ENCODE data around the gene ZBTB18. TPM values are rescaled to one million over a fixed set of nuclear protein-coding genes. Genes with fewer than 3 reads are reported as not detected.
"Not testable (repeated sequence)": the region's sequence is repeated elsewhere in the genome, so short reads cannot be mapped to it uniquely, and the experiment has no call there.

Gene ZBTB18
- total and polyA plus RNA-seq, 2 experiments from 2014 or later, result 1.5 to 16.0 TPM

GRCh38 chr1:244010191-244010590, 40.9 kb upstream of the ZBTB18 start:
- Histone ChIP-seq H3K27ac (no peak overlapping the region), H3K27me3 (no peaks in the 10 kb centered on the region), H3K9me3 (ENCODE audit: low read depth) (no peaks in the 10 kb centered on the region), H3K36me3 (no peaks in the 10 kb centered on the region), H3K4me1 (ENCODE audit: low read depth) (no peaks in the 10 kb centered on the region), H3K4me3 (no peak overlapping the region)
- TF ChIP-seq CTCF (IDR thresholded peaks at IDR 0.05; ENCODE audit: low read depth, low read length), result no peak
- no peak for DNase-seq (ENCODE audit: low read depth in 1 of 2, low spot score in 1 of 2)

- no peaks in the 10 kb centered on the region for H3K9me3 ChIP-seq (ENCODE audit: low read depth)
- no peak overlapping the region for H3K27ac ChIP-seq
- H3K36me3 ChIP-seq, result no peaks in the 10 kb centered on the region
- H3K27me3 ChIP-seq, result no peaks in the 10 kb centered on the region
- DNase-seq (ENCODE audit: low read depth in 1 of 2, low spot score in 1 of 2), result no peak
- no peaks in the 10 kb centered on the region for H3K4me1 ChIP-seq (ENCODE audit: low read depth)
- no peak for TF ChIP-seq CTCF (IDR thresholded peaks at IDR 0.05; ENCODE audit: low read depth, low read length)
- no peak overlapping the region for H3K4me3 ChIP-seq
These were observed 40.4 kb upstream of the ZBTB18 start for GRCh38 chr1:244010703-244011123.

GRCh38 chr1:244011271-244011670, 39.8 kb upstream of the ZBTB18 start:
- peak in 1 of 2 donors; percentile 12 for DNase-seq (ENCODE audit: low read depth in 1 of 2, low spot score in 1 of 2)
- Histone ChIP-seq H3K36me3 (no peaks in the 10 kb centered on the region), H3K9me3 (ENCODE audit: low read depth) (no peaks in the 10 kb centered on the region), H3K27ac (no peak overlapping the region), H3K4me1 (ENCODE audit: low read depth) (no peaks in the 10 kb centered on the region), H3K27me3 (no peaks in the 10 kb centered on the region), H3K4me3 (no peak overlapping the region)
- TF ChIP-seq CTCF (IDR thresholded peaks at IDR 0.05; ENCODE audit: low read depth, low read length), result no peak

- H3K27ac ChIP-seq, result no peak overlapping the region
These were observed 39.3 kb upstream of the ZBTB18 start for GRCh38 chr1:244011786-244012185.

GRCh38 chr1:244012202-244012601, 38.9 kb upstream of the ZBTB18 start:
- H3K36me3 ChIP-seq, result no peaks in the 10 kb centered on the region
- no peak overlapping the region for H3K4me3 ChIP-seq
- no peaks in the 10 kb centered on the region for H3K9me3 ChIP-seq (ENCODE audit: low read depth)
- H3K27ac ChIP-seq, result no peak overlapping the region
- H3K27me3 ChIP-seq, result no peaks in the 10 kb centered on the region
- DNase-seq (ENCODE audit: low read depth in 1 of 2, low spot score in 1 of 2), result peak in 1 of 2 donors; percentile 81
- no peaks in the 10 kb centered on the region for H3K4me1 ChIP-seq (ENCODE audit: low read depth)
- no peak for TF ChIP-seq CTCF (IDR thresholded peaks at IDR 0.05; ENCODE audit: low read depth, low read length)

More at GRCh38 chr1:244011786-244012185, 39.3 kb upstream of the ZBTB18 start:
- no peaks in the 10 kb centered on the region for H3K36me3 ChIP-seq
- H3K9me3 ChIP-seq (ENCODE audit: low read depth), result no peaks in the 10 kb centered on the region
- no peak for TF ChIP-seq CTCF (IDR thresholded peaks at IDR 0.05; ENCODE audit: low read depth, low read length)
- H3K4me3 ChIP-seq, result no peak overlapping the region
- no peaks in the 10 kb centered on the region for H3K27me3 ChIP-seq
- H3K4me1 ChIP-seq (ENCODE audit: low read depth), result no peaks in the 10 kb centered on the region
- no peak for DNase-seq (ENCODE audit: low read depth in 1 of 2, low spot score in 1 of 2)

- no peaks in the 10 kb centered on the region for H3K9me3 ChIP-seq (ENCODE audit: low read depth)
- no peak overlapping the region for H3K27ac ChIP-seq
- no peaks in the 10 kb centered on the region for H3K4me1 ChIP-seq (ENCODE audit: low read depth)
- no peaks in the 10 kb centered on the region for H3K36me3 ChIP-seq
- TF ChIP-seq CTCF (IDR thresholded peaks at IDR 0.05; ENCODE audit: low read depth, low read length), result no peak
- no peak for DNase-seq (ENCODE audit: low read depth in 1 of 2, low spot score in 1 of 2)
- no peak overlapping the region for H3K4me3 ChIP-seq
- no peaks in the 10 kb centered on the region for H3K27me3 ChIP-seq
These were observed 38.0 kb upstream of the ZBTB18 start for GRCh38 chr1:244013100-244013499.

GRCh38 chr1:244014862-244015261, 36.2 kb upstream of the ZBTB18 start:
- not testable (repeated sequence) for DNase-seq (ENCODE audit: low read depth in 1 of 2, low spot score in 1 of 2); H3K27ac ChIP-seq; H3K9me3 ChIP-seq (ENCODE audit: low read depth); H3K36me3 ChIP-seq; H3K4me3 ChIP-seq; H3K4me1 ChIP-seq (ENCODE audit: low read depth); H3K27me3 ChIP-seq

Measured in cardiac muscle cell (in vitro differentiated cells and primary cell).